Hematopoietic multipotent progenitor cell treated with erythropoietin and hydrocortisone succinate and interleukin-3 and kit ligand, for 17 days (in vitro differentiated cells): ENCODE measurements around the gene ODAD2.
"Not testable (repeated sequence)": the region's sequence is repeated elsewhere in the genome, so short reads cannot be mapped to it uniquely, and the experiment has no call there.

Source experiments
- DNase-seq: peaks from one replicate; pipeline ENCODE4 v3.0.0-alpha.2; 2015; ENCODE audit warnings: low spot score

ODAD2 gene, protein sequence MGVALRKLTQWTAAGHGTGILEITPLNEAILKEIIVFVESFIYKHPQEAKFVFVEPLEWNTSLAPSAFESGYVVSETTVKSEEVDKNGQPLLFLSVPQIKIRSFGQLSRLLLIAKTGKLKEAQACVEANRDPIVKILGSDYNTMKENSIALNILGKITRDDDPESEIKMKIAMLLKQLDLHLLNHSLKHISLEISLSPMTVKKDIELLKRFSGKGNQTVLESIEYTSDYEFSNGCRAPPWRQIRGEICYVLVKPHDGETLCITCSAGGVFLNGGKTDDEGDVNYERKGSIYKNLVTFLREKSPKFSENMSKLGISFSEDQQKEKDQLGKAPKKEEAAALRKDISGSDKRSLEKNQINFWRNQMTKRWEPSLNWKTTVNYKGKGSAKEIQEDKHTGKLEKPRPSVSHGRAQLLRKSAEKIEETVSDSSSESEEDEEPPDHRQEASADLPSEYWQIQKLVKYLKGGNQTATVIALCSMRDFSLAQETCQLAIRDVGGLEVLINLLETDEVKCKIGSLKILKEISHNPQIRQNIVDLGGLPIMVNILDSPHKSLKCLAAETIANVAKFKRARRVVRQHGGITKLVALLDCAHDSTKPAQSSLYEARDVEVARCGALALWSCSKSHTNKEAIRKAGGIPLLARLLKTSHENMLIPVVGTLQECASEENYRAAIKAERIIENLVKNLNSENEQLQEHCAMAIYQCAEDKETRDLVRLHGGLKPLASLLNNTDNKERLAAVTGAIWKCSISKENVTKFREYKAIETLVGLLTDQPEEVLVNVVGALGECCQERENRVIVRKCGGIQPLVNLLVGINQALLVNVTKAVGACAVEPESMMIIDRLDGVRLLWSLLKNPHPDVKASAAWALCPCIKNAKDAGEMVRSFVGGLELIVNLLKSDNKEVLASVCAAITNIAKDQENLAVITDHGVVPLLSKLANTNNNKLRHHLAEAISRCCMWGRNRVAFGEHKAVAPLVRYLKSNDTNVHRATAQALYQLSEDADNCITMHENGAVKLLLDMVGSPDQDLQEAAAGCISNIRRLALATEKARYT

DNA sequence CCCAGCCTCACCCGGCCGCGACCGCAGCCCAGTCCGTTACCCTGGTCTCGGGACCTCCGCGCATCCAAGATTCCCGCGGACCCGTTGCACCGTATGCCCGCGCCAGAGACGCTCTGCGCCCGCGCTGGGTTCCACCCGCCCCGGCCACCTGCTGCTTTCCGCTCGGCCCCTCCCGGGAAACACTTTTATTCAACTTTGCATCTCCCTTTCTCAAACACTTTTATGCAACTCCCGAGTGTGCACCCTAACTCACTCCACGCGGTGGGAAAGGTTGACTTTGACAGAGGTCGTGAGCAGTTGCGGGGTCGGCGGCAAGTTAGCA is at the start of gene ODAD2:
Gene ODAD2 (minus strand): TSS at position 126 of the 322 bp plus-strand sequence. CDS start 3,937 bp downstream, outside the sequence.
- no peak for DNase-seq

DNA sequence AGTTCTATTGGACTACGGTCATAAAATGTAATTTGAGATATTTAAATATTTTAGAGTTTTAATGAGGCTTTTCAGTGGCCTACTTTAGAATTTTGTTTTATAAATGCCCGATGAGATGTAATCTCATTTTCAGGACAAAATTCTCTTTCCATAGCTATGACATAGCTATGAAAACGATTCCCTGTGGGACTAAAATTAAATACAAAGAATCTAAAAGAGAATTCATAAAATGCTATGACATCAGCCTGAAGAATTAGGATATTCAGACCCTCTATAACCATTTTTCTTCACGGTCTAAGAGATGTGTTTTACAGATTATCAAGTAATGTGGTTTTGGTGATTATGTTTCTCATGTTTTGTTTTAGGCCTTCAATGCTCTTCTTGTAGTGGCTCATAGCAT is 48.2 kb upstream of the ODAD2 start:
- DNase-seq = no peak

DNA sequence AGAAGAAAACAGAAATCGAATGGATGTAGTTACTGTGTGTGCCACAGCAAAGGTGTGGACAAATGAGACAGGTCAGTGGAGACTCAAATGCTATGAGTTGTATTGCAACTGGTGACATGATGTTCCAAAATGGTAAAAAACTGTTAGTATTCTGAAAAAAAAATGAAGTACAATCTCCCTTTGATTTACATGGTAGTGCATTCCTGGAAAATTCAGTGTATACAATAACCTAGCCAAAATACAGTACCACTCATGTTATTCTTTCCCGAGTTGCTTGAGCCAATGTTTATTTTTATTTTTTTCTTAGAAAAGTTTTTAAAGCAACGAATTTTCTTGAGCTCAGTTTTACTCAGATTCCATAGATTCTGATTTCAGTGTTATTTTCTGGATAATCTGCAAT is 47.7 kb upstream of the ODAD2 start:
- DNase-seq = no peak

- DNase-seq = no peak
These were observed 45.1 kb upstream of the ODAD2 start for GRCh38 chr10:28043941-28044340.

DNA sequence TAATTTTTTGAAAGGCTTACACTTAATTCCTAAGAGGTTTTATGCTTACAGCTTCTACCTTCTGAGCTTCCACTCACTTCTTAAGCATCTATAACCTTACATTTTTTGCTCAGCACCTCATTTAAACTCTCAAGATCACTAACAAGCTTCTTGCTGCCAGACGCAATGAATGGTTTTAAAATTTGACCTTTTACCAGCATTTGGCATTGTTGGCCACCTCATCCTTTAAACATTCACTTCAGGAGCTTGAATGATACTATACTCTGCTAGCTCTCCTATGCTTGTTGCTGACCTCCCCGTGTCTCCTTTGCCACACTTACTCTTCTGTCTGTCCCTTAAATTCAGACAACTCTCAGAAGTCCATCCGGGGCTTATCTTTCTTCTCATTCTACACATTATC is 37.7 kb upstream of the ODAD2 start:
- DNase-seq = no peak

DNA sequence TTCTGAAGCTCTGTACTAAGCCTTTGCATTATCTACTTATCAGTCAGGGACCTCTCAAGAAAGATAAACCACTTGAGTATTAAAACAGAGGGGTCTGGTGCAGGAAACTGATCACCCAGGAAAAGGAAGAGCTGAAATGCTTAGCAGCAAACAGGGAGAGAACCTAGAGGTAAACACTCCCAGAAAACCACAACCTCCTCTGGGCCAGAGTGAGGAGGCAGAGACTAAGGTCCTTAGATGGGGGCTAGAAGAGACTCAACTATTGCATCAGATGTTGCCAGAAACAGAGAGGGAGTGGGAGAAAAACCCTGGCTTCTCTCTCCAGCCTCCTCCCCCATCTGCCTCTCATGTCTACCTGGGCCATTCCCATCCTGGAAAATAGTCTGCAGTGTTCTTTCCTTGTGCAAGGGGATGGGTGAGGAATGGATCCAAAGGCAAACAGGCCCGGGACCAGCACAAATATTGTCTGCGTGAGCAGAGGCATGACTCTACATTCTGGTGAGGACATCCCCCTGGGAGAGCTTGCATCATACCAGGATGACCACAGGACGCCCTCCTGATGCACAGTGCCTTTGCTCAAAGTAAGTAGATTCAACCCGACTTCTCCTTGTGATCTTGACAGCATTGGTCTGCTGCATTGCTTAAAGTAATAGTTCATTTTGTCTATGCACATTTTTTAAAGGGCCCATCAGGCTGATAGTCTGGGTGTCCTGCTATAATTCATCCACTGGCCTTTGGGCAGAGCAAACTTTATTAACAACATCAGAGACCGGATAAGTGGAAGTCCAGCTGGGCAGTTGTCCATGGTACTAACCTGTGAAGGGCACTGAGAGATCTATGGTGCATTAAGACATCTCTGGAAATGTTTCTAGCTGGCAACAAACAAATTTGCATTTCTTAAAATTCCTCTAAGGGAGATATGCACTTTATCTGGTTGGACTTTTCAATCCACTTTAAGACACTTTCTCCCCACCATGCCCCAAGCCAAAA is 22.4 kb upstream of the ODAD2 start:
- DNase-seq = no peak

- DNase-seq = no peak
These were observed 21.4 kb upstream of the ODAD2 start for GRCh38 chr10:28020080-28020860.

- DNase-seq = no peak
These were observed 15.8 kb upstream of the ODAD2 start for GRCh38 chr10:28014651-28015050.

- no peak for DNase-seq
These were observed 14.2 kb upstream of the ODAD2 start for GRCh38 chr10:28012990-28013515.

- DNase-seq = no peak
These were observed 11.9 kb upstream of the ODAD2 start for GRCh38 chr10:28010821-28011220.

DNA sequence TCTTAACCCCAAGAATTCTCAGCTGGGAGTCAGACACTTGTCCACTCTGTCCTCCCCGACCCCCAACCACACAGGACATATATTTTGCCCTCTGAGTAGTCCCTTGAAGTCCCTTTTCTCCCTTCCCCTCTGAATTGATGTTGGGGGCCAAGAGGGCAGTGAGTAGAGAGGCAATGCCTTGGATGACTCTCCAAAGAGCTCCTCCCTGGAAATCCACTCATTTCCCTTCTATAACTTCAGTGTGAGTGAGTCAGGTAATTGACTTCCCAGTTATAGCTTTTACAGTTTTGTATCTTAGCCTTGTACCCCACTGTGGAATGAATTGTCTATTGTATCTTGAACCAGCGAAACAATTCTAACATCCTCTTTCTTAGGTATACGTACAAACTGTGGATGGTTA is 9.2 kb upstream of the ODAD2 start:
- no peak for DNase-seq

- no peak for DNase-seq
These were observed 2.5 kb upstream of the ODAD2 start for GRCh38 chr10:28001353-28001752.

- DNase-seq = no peak
These were observed 513 bp downstream of the ODAD2 start for GRCh38 chr10:27998178-27998953.

DNA sequence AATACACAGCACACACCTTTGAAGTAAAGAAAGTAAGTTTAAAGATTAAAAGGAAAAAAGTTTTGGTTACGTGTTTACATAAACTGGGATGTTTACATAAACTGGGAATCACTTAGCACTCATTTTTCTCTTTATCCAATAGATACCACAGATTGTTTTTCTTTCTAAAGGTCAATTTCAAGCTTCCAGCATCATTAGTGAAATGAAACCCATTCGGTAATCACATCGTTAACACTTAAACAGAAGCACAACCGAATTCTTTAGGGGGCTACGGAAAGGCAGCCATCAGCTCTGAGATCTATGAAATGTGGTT is 1.1 kb downstream of the ODAD2 start:
- DNase-seq = no peak

DNA sequence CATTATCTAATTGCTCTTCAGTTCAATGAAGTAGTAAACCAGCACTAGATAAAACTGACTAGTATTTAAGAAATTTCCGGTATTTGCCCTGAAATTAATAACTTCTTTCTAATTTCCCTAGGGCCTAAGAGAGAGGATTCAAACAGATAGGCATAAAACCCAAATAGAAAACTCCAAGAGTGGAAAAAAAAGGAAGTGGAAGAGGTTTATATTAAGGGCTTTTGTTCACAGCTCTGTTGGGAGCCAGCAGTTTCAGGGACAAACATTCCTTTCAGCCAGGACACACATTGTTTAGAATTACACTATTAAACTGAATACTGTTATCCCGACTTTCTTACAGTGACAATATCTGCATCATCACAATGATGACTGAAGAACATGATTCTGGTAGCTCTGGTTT is 3.6 kb downstream of the ODAD2 start:
- DNase-seq = no peak

DNA sequence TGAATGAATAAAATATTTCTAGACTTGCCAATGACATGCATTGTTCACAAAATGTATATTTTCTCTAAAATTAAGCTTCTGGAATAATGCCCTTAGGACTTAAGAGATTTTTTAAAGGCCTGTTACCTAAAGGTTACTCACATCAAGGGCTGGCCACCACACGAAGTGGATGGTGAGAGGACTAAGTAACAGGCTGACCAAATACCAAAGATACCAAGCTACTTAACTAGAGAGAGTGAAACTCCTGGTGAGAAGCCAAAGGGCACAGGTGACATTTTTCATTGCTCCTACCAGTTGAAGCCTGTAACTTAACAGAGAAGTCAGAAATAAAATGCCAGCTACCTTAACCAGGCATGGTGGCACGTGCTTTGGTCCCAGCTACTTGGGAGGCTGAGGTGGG is 9.5 kb downstream of the ODAD2 start:
- DNase-seq = not testable (repeated sequence)

GRCh38 chr10:27986821-27987220 is 12.1 kb downstream of the ODAD2 start:
- DNase-seq = no peak

DNA sequence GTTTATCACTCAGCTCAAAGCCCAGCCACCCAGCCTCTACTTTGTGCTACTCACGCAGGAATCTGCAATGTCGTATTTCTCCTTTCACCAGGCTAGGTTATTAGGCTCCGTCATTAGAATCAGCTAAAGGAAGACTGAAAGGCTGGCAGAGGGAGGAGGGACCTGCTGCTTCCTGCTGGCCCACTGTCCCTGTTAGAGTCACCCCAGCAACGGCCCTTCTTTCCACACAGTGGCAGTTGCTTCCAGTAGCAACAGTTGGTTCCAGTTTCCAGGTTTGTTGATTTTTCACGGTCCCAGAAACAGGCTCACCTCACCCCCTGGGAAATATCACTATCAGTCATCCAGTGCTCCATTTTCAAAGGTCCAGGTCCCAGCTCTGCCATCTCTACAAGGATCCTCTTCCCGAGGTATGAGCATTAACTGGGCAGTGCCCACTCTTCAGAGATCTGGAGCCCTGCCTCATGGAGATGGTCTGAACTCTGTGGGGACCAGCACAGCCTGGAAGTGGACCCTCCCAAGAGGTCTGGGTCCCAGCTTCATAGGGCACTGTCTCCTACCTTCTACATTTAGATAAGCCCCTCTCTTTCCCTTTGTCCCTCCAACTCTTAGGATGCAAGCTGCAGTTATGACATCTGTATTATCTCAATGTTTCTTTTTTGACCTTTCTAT is 15.9 kb downstream of the ODAD2 start:
- DNase-seq = no peak

DNA sequence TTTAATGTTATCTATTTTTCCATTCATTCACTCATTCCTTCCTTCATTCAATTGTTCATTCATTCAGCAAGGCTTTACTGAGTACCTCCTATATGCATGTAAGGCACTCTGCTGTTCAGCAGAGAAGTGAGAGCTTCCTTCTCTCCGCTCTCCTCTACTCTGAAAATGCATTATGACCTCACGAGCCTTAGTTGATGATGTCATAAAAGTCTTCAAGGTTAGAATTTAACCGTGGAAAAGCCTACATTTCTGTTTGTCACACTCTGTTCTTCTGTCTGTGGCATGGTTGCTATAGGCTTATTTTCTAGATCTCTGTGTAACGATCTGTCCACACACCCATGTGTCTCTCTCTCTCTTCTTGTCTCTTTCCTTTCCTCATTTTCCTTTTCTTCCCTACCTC is 17.1 kb downstream of the ODAD2 start:
- no peak for DNase-seq

DNA sequence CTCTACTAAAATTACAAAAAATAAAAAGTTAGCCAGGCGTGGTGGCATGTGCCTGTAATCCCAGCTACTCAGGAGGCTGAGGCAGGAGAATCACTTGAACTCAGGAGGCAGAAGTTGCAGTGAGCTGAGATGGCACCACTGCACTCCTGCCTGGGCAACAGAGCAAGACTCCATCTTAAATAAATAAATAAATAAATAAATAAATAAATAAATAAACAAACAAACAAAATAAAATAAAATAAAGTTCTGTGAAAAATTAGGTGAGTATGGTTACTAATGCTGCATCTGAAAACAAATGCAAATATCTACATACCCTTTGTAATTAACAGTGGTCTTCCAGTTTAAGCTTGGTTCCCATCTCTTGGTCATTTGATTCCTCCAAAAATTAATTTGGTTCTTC is 28.1 kb downstream of the ODAD2 start:
- DNase-seq = not testable (repeated sequence)
